ENCODE data around the gene PLAAT2. TPM values are rescaled to one million over a fixed set of nuclear protein-coding genes. Genes with fewer than 3 reads are reported as not detected.
"Not testable (repeated sequence)": the region's sequence is repeated elsewhere in the genome, so short reads cannot be mapped to it uniquely, and the experiment has no call there.

Gene PLAAT2
- total RNA-seq, 1 donor from 2014 or later, result not detected

DNA sequence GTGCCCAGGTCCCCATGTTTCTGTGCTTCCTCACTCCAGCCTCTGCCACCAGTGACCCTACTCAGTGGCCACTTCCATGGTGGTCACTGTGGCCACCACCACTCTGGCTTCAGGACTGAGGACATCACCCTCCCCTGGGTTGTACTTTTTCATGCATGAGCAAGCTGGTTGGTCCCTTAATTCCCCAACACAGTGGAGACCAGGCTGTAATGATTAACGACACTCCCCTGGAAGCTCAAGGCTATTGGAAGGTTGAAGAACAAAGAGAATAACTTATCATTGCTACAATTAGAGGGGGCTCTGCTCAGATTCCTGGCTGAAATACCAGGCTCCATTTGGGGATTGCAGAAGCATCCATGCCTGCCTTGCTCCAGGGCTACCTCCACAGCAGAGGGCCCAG is 16.1 kb downstream of the PLAAT2 start:
- no peak overlapping the region for H3K27ac Mint-ChIP-seq (ENCODE audit: unreplicated experiment)

GRCh38 chr11:63543711-63544110 is 19.5 kb downstream of the PLAAT2 start:
- TF ChIP-seq CTCF (IDR thresholded peaks at IDR 0.05), result no peak
- H3K4me3 Mint-ChIP-seq (ENCODE audit: unreplicated experiment), result no peak overlapping the region
- H3K27me3 Mint-ChIP-seq (ENCODE audit: unreplicated experiment), result peaks cover 48% of the 10 kb centered on the region
- no peaks in the 10 kb centered on the region for H3K4me1 Mint-ChIP-seq (ENCODE audit: unreplicated experiment)
- no peak for DNase-seq (ENCODE audit: extremely low spot score, unreplicated experiment)
- no peak overlapping the region for H3K27ac Mint-ChIP-seq (ENCODE audit: unreplicated experiment)
- no peaks in the 10 kb centered on the region for H3K36me3 Mint-ChIP-seq (ENCODE audit: unreplicated experiment)
- no peaks in the 10 kb centered on the region for H3K9me3 Mint-ChIP-seq (ENCODE audit: unreplicated experiment)

More for the DNA sequence above, 16.1 kb downstream of the PLAAT2 start:
- Mint-ChIP-seq H3K36me3 (ENCODE audit: unreplicated experiment) (no peaks in the 10 kb centered on the region), H3K4me1 (ENCODE audit: unreplicated experiment) (no peaks in the 10 kb centered on the region), H3K4me3 (ENCODE audit: unreplicated experiment) (no peak overlapping the region), H3K27me3 (ENCODE audit: unreplicated experiment) (peaks cover 37% of the 10 kb centered on the region), H3K9me3 (ENCODE audit: unreplicated experiment) (no peaks in the 10 kb centered on the region)
- DNase-seq (ENCODE audit: extremely low spot score, unreplicated experiment), result peak; percentile 46
- TF ChIP-seq CTCF (IDR thresholded peaks at IDR 0.05), result no peak

DNA sequence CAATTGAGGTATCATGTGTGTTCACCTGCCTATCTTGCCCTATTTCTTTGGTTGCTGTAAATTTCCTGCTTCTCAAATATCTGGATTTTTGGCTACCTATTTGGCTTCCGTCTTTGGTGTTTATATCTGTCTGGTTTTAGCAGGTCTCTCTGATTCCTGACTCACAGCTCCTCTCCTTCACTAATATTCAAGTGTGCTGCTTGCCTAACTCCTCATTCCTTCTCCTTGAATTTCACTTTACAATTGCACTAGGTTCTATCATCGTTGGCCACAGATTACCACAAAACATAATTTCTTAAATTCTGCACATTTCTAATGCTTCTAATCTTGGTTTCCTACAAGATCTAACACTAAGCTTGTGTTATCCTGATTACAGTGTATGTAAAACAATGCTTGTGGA is 20.7 kb downstream of the PLAAT2 start:
- not testable (repeated sequence) for H3K27ac Mint-ChIP-seq (ENCODE audit: unreplicated experiment); H3K9me3 Mint-ChIP-seq (ENCODE audit: unreplicated experiment); DNase-seq (ENCODE audit: extremely low spot score, unreplicated experiment)

DNA sequence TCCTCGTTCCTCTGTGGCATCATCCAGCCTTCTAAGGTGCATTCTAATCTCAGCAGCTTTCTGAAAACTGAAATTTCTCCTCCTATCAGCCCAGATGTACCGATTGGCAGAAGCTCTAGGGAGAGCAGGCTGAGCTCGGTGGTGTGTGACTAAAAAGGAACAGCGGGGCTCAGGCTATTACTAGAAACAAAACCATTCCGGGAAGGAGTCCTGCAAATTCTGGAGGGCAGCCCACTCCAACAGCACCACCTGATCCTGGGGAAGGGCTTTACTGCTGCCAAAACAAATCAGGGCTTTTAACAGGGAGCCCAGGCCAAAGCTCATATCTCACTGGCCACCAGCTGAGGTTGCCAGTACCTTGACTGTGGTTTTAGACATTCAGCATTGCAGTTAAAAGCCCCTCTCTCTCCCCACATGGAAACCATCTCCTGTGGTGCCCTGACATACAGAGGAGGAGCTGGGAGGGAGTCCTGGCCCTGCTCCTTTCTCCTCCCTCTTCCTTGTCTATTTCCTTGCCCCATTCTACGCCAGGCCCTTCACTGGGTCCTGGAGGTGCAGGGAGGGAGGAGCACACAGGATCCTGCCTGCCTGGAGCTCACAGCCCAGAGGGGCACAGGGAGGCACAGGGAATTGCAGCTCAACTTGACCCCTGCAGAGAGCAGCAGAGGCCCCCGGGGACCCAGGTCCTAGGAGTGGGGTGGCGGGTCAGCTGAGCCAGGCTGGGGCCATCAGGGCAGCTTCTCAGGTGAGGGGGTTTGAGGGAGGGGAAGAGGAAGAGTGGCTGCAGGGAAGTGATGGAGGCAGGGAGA is 25.7 kb downstream of the PLAAT2 start:
- TF ChIP-seq CTCF (IDR thresholded peaks at IDR 0.05), result no peak
- H3K36me3 Mint-ChIP-seq (ENCODE audit: unreplicated experiment), result no peaks in the 10 kb centered on the region
- peak overlapping the region; percentile 55 for H3K4me3 Mint-ChIP-seq (ENCODE audit: unreplicated experiment)
- no peak for DNase-seq (ENCODE audit: extremely low spot score, unreplicated experiment)
- H3K27ac Mint-ChIP-seq (ENCODE audit: unreplicated experiment), result peak overlapping the region; percentile 86
- peaks cover 15% of the 10 kb centered on the region for H3K4me1 Mint-ChIP-seq (ENCODE audit: unreplicated experiment)
- no peaks in the 10 kb centered on the region for H3K9me3 Mint-ChIP-seq (ENCODE audit: unreplicated experiment)
- peaks cover 39% of the 10 kb centered on the region for H3K27me3 Mint-ChIP-seq (ENCODE audit: unreplicated experiment)

More for the DNA sequence above, 20.7 kb downstream of the PLAAT2 start:
- H3K36me3 Mint-ChIP-seq (ENCODE audit: unreplicated experiment); H3K4me3 Mint-ChIP-seq (ENCODE audit: unreplicated experiment); H3K4me1 Mint-ChIP-seq (ENCODE audit: unreplicated experiment): not testable (repeated sequence)
- peaks cover 44% of the 10 kb centered on the region for H3K27me3 Mint-ChIP-seq (ENCODE audit: unreplicated experiment)

GRCh38 chr11:63536669-63537292 is 26.4 kb downstream of the PLAAT2 start, which contains the start of gene PLAAT4:
TSS of gene PLAAT4 (plus strand) at chr11:63536808. CDS start at chr11:63536869, 61 bp downstream.
- H3K27ac Mint-ChIP-seq (ENCODE audit: unreplicated experiment), result peak within 1 kb of the TSS; percentile 86
- no peaks in the 10 kb centered on the region for H3K9me3 Mint-ChIP-seq (ENCODE audit: unreplicated experiment)
- H3K4me3 Mint-ChIP-seq (ENCODE audit: unreplicated experiment), result peak within 1 kb of the TSS; percentile 55
- DNase-seq (ENCODE audit: extremely low spot score, unreplicated experiment), result no peak
- H3K36me3 Mint-ChIP-seq (ENCODE audit: unreplicated experiment), result no peaks in the 10 kb centered on the region
- TF ChIP-seq CTCF (IDR thresholded peaks at IDR 0.05), result no peak
- peaks cover 39% of the 10 kb centered on the region for H3K27me3 Mint-ChIP-seq (ENCODE audit: unreplicated experiment)
- H3K4me1 Mint-ChIP-seq (ENCODE audit: unreplicated experiment), result peaks cover 15% of the 10 kb centered on the region

Measured in osteocyte (in vitro differentiated cells).